ENCODE data around the gene DRC1. TPM values are rescaled to one million over a fixed set of nuclear protein-coding genes. Genes with fewer than 3 reads are reported as not detected.

Gene DRC1
- total and polyA plus RNA-seq, 2 of the 4 experiments (the other 2 are of a cell fraction): 0.18 TPM; not detected in 1

- Histone ChIP-seq H3K9ac (ENCODE audit: low read depth, low read length) (no peak overlapping the region), H2AFZ (replicated peaks; ENCODE audit: low read length, poor library complexity) (no peak overlapping the region), H4K8ac (ENCODE audit: low read depth in 2 of 2, low read length in 2 of 2) (no peak overlapping the region), H2BK120ac (ENCODE audit: low read depth, low read length) (no peak overlapping the region), H4K5ac (ENCODE audit: low read depth, low read length) (no peak overlapping the region), H3K4ac (ENCODE audit: low read depth, low read length) (no peak overlapping the region), H4K91ac (ENCODE audit: insufficient read depth, low read depth, low read length) (no peak overlapping the region), H3K23ac (ENCODE audit: low read depth, low read length) (no peak overlapping the region), H3K4me1 (ENCODE audit: control insufficient read depth, insufficient read depth, low read length) (no peaks in the 10 kb centered on the region), H3K14ac (replicated peaks; ENCODE audit: low read depth, low read length) (no peak overlapping the region), H3K4me3 (ENCODE audit: insufficient read depth, low read depth, low read length) (no peak overlapping the region), H2BK15ac (ENCODE audit: low read depth, low read length) (no peak overlapping the region), H3K27ac (ENCODE audit: insufficient read depth, low read length) (no peak overlapping the region), H2AK5ac (ENCODE audit: low read depth, low read length) (no peak overlapping the region), H3K9me1 (ENCODE audit: insufficient read depth, low read length) (no peaks in the 10 kb centered on the region), H3K18ac (ENCODE audit: low read depth, low read length) (no peak overlapping the region), H3K9me3 (ENCODE audit: control insufficient read depth, insufficient read depth, low read length) (no peaks in the 10 kb centered on the region), H4K20me1 (ENCODE audit: insufficient read depth, low read length) (no peaks in the 10 kb centered on the region), H3K27me3 (ENCODE audit: control insufficient read depth, insufficient read depth, low read length) (no peaks in the 10 kb centered on the region), H3K56ac (ENCODE audit: extremely low read depth, insufficient read depth, low read length) (no peak overlapping the region), H2BK5ac (ENCODE audit: low read depth, low read length, poor library complexity, severe bottlenecking) (no peak overlapping the region), H3K79me1 (ENCODE audit: low read depth in 1 of 2, low read length in 2 of 2) (peaks cover 3 to 4% of the 10 kb centered on the region in 2 experiments; a peak in 3 of 4 replicates), H2AK9ac (replicated peaks; ENCODE audit: low read depth, low read length, poor library complexity) (no peak overlapping the region), H3K4me2 (ENCODE audit: low read depth, low read length) (no peak overlapping the region), H2BK20ac (ENCODE audit: low read depth, low read length) (no peak overlapping the region), H3K36me3 (ENCODE audit: control insufficient read depth, insufficient read depth, low read length) (peaks cover 5% of the 10 kb centered on the region; the same call in 1 of the 2 replicates)
- no peak for TF ChIP-seq CTCF (conservative IDR thresholded peaks at IDR 0.05; ENCODE audit: low read depth, low read length)
- TF ChIP-seq CHD1 (IDR thresholded peaks at IDR 0.05; ENCODE audit: low read depth, low read length): no peak
- no peak for TF ChIP-seq FOS (IDR thresholded peaks at IDR 0.05; ENCODE audit: low read depth, low read length)
- no peak for TF ChIP-seq NFE2L2 (IDR thresholded peaks at IDR 0.05; ENCODE audit: low read depth, low read length)
- TF ChIP-seq MAZ (IDR thresholded peaks at IDR 0.05; ENCODE audit: borderline replicate concordance, low read depth, low read length): no peak
- TF ChIP-seq CEBPB (IDR thresholded peaks at IDR 0.05; ENCODE audit: low read depth, low read length): no peak
- TF ChIP-seq RFX5 (IDR thresholded peaks at IDR 0.05; ENCODE audit: low read depth, low read length): no peak
- no peak for TF ChIP-seq USF2 (IDR thresholded peaks at IDR 0.05; ENCODE audit: low read depth, low read length)
- no peak for TF ChIP-seq ELK1 (IDR thresholded peaks at IDR 0.05; ENCODE audit: borderline replicate concordance, low read depth, low read length)
- TF ChIP-seq MAFK (IDR thresholded peaks at IDR 0.05; ENCODE audit: low read depth, low read length): no peak
- TF ChIP-seq BHLHE40 (IDR thresholded peaks at IDR 0.05; ENCODE audit: low read depth, low read length): no peak
- DNase-seq (no peak), ATAC-seq (ENCODE audit: low read depth) (no peak)
- in situ Hi-C loops (cut with MboI; ENCODE audit: low sequenced_read_pairs) (no loop called here), dilution Hi-C loops (cut with HindIII; ENCODE audit: low sequenced_read_pairs, unreplicated experiment) (no loop called here), intact Hi-C loops (cut with micrococcal nuclease) (no loop called here)
- BruUV-seq (replicated peaks): no TSS peak
- POLR2A ChIA-PET (ENCODE audit: unreplicated experiment): no interaction called here
- CTCF ChIA-PET: interaction anchor here (0.6 to 1.1 kb wide), 3 partner anchors 9 to 66 kb away, joined by 3 to 5 read pairs (median 4); no protein-coding TSS in a partner anchor
These were observed 17.1 kb upstream of the DRC1 start for GRCh38 chr2:26384597-26384996.
